ENCODE measurements around the gene BCAM. TPM values are rescaled to one million over a fixed set of nuclear protein-coding genes. Genes with fewer than 3 reads are reported as not detected.

BCAM gene, protein sequence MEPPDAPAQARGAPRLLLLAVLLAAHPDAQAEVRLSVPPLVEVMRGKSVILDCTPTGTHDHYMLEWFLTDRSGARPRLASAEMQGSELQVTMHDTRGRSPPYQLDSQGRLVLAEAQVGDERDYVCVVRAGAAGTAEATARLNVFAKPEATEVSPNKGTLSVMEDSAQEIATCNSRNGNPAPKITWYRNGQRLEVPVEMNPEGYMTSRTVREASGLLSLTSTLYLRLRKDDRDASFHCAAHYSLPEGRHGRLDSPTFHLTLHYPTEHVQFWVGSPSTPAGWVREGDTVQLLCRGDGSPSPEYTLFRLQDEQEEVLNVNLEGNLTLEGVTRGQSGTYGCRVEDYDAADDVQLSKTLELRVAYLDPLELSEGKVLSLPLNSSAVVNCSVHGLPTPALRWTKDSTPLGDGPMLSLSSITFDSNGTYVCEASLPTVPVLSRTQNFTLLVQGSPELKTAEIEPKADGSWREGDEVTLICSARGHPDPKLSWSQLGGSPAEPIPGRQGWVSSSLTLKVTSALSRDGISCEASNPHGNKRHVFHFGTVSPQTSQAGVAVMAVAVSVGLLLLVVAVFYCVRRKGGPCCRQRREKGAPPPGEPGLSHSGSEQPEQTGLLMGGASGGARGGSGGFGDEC
- total RNA-seq, result 10 to 100 TPM; 26.3 to 64.8 (median 55.6) TPM
- polyA plus RNA-seq, result 10 to 100 TPM in 1 of 3 donors, 1 to 10 TPM in 2; 4.9 to 28.6 (median 8.0) TPM
- long read RNA-seq, donor 1, transcript BCAM-201 (15 exons, 2,453 nt), result major isoform, 18 of 29 reads
- long read RNA-seq, donor 1, transcript BCAM-204 (2 exons, 723 nt), result minor isoform, 5 of 29 reads
- long read RNA-seq, donor 1, partial matches to known transcripts, result 5 of 29 reads
- long read RNA-seq, donor 1, other reads (novel, unspliced or antisense), result 0 of 29 reads
- long read RNA-seq, donor 2, transcript BCAM-201 (15 exons, 2,453 nt), result major isoform, 35 of 61 reads
- long read RNA-seq, donor 2, partial matches to known transcripts, result 22 of 61 reads
- long read RNA-seq, donor 2, other reads (novel, unspliced or antisense), result 0 of 61 reads

DNA sequence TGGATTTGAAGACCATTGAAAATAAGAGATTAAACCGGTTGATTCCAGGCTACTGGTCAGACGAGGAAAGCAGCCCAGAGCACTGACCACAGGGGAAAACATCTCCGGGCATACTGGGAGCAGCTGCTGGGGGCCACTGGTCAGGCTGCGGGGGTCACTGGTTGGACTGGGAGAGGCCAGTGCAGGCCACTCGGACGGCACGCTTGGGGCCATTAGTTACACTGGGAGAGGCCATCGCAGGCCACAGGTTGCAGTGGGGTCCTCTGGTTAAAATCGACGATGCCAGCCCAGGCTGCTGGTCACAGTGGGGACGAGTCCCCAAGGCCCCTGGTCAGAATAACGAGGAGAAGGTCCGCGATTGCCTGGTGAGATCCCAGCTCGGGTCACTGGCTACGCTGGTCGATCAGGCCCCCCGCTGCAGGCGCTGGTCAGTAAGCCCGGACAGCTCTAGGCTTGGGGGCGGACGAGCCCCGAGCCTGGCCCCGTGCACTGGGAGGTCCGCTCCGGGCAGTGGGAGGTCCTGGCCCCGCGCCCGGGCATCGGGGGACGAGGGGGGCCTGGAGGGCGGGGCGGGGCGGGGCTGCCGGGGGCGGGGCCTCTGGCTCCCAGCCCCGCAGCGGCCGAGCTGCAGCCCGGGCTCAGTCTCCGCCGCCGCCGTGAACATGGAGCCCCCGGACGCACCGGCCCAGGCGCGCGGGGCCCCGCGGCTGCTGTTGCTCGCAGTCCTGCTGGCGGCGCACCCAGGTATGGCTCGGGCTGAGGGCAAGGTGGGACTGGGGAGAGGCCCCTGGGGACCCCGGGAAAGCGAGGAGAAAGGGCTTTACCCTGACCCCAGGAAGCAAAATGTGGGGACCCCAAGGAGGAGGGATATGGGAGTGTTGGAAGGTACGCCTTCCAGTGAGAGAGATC lies at the start of gene BCAM:
Gene BCAM, plus strand, starts transcription at position 641 of the 909 bp plus-strand sequence. Its CDS starts 22 bp downstream, at position 663.
- DNase-seq, result peak; percentile 85
- peak within 1 kb of the TSS; percentile 34 to 71 (median 46) for H3K4me3 ChIP-seq

DNA sequence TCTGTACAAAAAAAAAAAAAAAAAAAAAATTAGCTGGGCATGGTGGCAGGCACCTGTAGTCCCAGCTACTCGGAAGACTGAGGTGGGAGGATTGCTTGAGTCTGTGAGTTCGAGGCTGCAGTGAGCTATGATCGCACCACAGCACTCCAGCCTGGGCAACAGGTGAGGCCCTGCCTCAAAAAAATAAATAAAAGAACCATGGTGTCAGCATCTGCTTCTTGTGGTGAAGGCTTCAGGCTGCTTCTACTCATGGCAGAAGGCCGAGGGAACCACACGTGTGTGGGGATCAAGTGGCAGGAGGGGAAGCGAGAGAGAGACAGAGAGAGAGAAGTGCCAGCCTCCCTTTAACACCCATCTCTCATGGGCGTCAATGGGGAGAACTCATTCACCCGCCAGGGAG lies 46.9 kb upstream of the BCAM start:
- TF ChIP-seq POLR2A (IDR thresholded peaks at IDR 0.05) (no peak), POLR2AphosphoS5 (IDR thresholded peaks at IDR 0.05) (peak in 1 of 3 donors; percentile 8)
- no peaks in the 10 kb centered on the region for H3K27me3 ChIP-seq (replicated peaks in 1 of 7)
- H3K27ac ChIP-seq, result peak overlapping the region in 6 of 8 donors; percentile 20 to 87 (median 46)
- no peak overlapping the region for H3K4me3 ChIP-seq
- no peak for DNase-seq
- H3K36me3 ChIP-seq, result peaks cover 0 to 50% (median 34%) of the 10 kb centered on the region in 6 donors
- intact Hi-C loops (cut with DNase I; ENCODE audit: low total_unique reads), result no loop called here
- no peaks in the 10 kb centered on the region for H3K9me3 ChIP-seq
- H3K4me1 ChIP-seq, result peaks cover 3 to 100% (median 60%) of the 10 kb centered on the region in 6 donors
- 58 to 70% (median 67%) methylated on average over 8 of the region's 8 CpGs for WGBS, 5 donors

More for the DNA sequence above, at the start of gene BCAM:
- peaks cover 6 to 35% (median 27%) of the 10 kb centered on the region in 6 donors for H3K4me1 ChIP-seq
- H3K36me3 ChIP-seq, result peaks cover 0 to 14% (median 3%) of the 10 kb centered on the region in 6 donors
- intact Hi-C loops (cut with DNase I; ENCODE audit: low total_unique reads), result no loop called here
- H3K27me3 ChIP-seq (replicated peaks in 1 of 7), result peaks cover 0 to 36% (median 0%) of the 10 kb centered on the region in 7 donors
- peak within 1 kb of the TSS in 6 of 8 donors; percentile 8 to 75 (median 64) for H3K27ac ChIP-seq
- peaks cover 0 to 5% (median 0%) of the 10 kb centered on the region in 8 donors for H3K9me3 ChIP-seq
- TF ChIP-seq, protein P1, sequence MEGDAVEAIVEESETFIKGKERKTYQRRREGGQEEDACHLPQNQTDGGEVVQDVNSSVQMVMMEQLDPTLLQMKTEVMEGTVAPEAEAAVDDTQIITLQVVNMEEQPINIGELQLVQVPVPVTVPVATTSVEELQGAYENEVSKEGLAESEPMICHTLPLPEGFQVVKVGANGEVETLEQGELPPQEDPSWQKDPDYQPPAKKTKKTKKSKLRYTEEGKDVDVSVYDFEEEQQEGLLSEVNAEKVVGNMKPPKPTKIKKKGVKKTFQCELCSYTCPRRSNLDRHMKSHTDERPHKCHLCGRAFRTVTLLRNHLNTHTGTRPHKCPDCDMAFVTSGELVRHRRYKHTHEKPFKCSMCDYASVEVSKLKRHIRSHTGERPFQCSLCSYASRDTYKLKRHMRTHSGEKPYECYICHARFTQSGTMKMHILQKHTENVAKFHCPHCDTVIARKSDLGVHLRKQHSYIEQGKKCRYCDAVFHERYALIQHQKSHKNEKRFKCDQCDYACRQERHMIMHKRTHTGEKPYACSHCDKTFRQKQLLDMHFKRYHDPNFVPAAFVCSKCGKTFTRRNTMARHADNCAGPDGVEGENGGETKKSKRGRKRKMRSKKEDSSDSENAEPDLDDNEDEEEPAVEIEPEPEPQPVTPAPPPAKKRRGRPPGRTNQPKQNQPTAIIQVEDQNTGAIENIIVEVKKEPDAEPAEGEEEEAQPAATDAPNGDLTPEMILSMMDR (IDR thresholded peaks at IDR 0.05 in 8 of 11, conservative IDR thresholded peaks at IDR 0.05 in 3 of 11), result no peak
- TF ChIP-seq POLR2A (IDR thresholded peaks at IDR 0.05) (peak in 2 of 3 donors; percentile 3 to 38), POLR2AphosphoS5 (IDR thresholded peaks at IDR 0.05) (peak; percentile 65 to 81 (median 79))
- WGBS, 5 donors, result 3 to 10% (median 5%) methylated on average over 13 to 59 of the region's 59 CpGs

DNA sequence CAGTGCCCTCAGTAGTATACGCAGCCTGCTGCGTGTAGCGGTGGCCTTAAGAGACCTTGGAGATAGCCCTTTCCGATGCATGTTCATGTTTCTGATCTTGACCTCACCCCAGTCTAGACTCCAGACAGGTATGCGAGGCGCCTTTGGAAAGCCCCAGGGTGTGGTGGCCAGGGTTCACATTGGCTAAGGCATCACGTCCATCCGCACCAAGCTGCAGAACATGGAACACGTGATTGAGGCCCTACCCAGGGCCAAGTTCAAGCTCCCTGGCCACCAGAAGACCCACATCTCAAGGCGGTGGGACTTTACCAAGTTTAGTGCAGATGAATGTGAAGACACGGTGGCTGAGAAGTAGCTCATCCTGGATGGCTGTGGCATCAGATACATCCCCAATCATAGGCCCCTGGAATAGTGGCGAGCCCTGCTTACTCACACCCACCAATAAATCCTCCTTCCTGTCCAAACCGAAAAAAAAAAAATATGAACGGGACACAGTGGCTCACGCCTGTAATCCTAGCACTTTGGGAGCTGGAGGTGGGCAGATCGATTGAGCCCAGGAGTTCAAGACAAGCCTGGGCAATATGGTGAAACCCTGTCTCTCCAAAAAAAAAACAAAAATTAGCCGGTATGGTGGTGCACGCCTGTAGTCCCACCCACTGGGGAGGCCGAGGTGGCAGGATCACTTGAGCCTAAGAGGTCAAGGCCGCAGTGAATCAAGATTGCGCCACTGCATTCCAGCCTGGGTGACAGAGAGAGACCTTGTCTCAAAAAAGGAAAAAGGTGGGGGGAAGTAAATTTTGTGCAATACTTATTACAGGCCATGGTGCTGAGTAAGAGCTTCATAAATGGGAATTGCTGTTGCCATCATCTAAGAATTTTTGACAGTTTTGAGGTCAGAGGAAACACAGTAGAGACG lies 43.6 kb upstream of the BCAM start:
- Histone ChIP-seq H3K4me3 (no peak overlapping the region), H3K4me1 (peaks cover 3 to 99% (median 58%) of the 10 kb centered on the region in 6 donors), H3K9me3 (peaks cover 0 to 7% (median 0%) of the 10 kb centered on the region in 8 donors), H3K27me3 (replicated peaks in 1 of 7) (no peaks in the 10 kb centered on the region), H3K27ac (peak overlapping the region in 6 of 8 donors; percentile 67 to 87 (median 80)), H3K36me3 (peaks cover 0 to 17% (median 5%) of the 10 kb centered on the region in 6 donors)
- peak; percentile 88 for DNase-seq
- TF ChIP-seq, protein P1 (IDR thresholded peaks at IDR 0.05 in 8 of 11, conservative IDR thresholded peaks at IDR 0.05 in 3 of 11), result no peak
- peak in 2 of 3 donors; percentile 10 to 73 for TF ChIP-seq POLR2AphosphoS5 (IDR thresholded peaks at IDR 0.05)
- intact Hi-C loops (cut with DNase I; ENCODE audit: low total_unique reads), result no loop called here
- 73 to 85% (median 80%) methylated on average over 22 of the region's 22 CpGs for WGBS, 5 donors
